HG03025 (cell line): ENCODE data around the gene COPS2.

Source experiments
- ATAC-seq: cut with Tn5 transposase; IDR thresholded peaks from one replicate; pipeline ENCODE4 v1.9.1; 2021; ENCODE audit warnings: mild to moderate bottlenecking, moderate library complexity; ENCODE audit not compliant: unreplicated experiment, low FRiP score

COPS2 gene

DNA sequence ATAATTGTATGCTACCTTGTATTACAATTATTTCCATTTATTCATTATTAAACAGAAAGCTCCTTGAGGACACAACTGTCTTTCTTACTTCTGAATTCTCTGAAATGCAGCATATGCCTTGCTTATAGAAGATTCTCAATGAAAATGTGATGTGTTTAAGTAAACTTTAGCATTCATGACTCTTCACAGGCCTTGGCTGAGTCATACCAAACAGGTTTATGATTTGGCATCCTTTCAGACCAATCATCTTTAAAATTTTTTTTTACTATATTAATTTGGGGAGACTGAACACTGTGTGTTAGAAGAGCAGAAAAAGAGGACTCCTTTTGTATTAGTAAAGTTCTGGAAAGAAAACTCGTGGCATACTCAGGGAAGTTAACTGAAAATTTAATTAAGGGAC lies 8.3 kb upstream of the COPS2 start:
- ATAC-seq, result no peak

DNA sequence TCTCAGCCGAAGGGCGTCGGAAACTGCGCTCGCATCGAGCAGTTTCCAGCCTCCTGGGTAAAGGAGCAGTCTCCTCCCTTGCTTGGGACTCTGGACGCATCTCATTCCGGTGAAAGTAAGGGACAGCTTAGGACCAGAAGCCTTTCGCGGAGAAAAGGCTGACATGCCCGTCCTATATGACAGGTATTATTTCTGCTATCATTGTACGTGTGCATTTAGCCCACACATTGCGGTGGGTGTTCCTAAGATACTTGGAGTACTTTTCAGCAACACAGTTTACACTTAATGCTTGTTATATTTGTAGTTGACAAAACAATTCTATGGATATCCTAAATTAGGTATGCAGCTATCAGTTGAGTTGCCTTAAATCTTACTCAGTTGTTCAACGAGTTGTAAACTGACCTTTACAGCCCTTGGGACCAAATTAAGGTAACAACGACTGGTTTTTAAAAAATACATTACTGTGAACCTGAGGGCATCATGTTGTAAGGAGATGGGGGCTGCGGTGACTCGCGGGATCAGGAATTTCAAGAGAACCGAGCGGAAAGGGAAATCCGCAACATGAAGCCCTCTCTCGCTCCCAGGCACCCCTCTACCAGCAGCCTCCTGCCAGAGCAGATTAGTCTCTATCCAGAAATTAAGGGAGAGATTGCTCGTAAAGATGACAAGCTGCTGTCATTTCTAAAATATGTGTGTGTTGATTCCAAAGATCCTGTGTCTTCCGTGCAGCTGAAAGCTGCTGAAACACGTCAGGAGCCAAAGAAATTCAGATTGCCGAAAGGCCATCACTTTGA lies 632 bp upstream of the COPS2 start:
- ATAC-seq, result no peak

DNA sequence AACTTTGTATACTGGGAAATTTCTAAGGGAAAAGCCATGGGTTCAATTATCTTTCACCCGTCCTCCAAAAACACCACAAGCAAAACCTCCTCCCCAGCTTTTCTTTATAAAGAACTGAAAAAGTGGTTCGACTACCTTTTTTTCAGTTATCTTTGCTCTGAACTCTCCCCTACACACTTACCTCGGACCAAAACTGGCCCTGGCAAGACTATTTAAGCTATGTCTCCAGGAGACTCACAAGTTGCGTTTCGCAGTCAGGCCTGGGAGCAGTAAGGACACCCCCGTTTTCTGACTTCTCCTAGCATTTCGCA lies 645 bp downstream of the COPS2 start:
- peak; percentile 31 for ATAC-seq

DNA sequence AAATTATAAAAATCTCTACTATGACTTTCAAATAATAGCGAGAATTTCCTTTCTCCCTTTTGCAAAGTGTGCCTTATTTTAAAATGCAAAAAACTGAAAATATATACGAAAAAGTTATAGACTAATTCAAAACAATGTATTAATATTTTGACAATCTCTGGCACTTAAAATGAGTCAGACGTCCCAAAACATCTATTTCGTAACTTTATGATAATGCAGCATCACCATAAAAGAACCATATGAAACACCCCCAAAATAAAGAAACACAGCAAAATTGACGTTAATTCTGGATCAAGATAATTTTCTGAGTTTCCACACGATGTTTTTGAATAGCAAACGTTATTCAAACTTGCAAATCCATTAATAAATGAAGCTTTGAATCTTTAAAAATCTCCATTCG lies 1.0 kb downstream of the COPS2 start:
- ATAC-seq, result no peak

DNA sequence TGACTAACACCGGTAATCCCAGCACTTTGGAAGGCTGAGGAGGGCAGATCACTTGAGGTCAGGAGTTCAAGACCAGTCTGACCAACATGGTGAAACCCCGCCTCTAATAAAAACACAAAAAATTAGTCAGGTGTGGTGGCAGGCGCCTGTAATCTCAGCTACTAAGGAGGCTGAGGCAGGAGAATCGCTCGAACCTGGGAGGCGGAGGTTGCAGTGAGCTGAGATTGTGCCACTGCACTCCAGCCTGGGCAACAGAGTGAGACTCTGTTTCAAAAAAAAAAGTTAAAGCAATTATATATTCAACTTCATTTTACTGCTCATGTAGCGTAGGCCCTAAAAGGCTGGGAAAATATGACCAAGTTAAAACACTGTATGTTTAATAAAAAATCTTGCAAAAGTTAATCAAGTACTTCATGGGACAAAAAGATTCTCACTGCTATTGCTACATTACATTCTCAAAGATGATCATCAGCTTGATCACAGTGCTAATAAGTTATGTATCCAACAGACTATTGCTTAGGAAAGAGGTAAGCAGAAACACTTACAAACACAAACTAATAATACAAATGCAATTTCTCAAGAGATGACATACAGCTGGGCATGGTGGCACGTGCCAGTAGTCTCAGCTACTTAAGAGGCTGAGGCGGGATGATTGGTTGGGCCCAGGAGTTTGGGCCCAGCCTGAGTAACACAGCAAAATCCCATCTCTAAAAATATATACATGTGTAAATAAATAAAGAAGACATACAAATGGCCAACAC lies 2.7 kb downstream of the COPS2 start:
- ATAC-seq, result no peak

DNA sequence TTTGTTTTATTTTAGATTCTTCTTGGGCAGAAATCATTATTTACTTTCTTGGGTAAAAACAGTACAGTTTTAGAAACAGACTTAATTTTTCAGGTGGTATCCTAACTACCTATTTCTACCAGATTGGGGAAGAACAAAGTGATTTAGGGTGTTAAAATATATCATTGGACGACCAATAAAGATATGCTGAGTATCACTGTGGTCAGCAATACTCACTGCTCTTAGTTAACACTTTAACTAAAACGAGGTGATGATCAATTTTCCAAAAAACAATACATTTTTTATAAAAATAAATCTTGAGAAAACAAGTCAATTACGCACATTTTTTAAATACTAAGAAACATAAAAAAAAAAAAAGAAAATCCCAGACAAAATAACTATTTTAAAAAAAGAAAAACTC lies 3.6 kb downstream of the COPS2 start:
- ATAC-seq, result no peak

DNA sequence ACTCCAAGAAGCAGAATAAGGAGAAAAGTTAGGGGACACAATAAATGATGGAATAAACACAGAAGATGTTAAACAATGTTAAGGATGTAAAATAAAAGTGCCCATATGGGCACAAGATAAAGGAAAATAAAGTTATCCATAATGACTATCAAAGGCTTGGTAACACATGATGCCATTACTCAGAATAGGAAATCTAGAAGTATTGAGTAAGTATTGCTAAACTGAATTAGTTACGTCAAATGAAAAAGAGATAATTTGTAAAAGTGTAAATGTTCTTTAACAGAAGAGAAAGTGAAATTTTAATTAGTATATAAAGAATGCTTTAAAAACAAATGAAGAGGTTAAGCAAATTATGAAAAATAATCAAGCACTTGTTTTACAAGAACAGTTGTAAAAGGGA lies 6.7 kb downstream of the COPS2 start:
- no peak for ATAC-seq

DNA sequence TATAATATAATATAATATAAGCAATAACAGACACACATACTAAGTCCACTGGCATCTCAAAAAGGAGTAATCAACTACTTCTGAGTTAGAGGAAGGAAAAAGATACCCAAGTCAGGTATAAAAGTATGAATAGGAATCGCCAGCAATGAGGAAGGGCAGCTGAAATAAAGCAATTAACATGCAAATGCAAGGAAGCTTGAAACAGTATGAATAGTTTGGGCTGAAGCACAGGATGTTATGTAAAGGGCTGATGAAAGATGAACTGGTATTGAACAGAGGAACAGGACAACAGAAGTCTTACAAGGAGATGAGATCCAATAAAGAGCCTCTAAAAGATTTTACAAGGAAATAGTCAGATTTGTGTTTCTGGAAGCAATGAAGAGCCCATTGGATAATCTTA lies 7.1 kb downstream of the COPS2 start:
- ATAC-seq, result no peak

DNA sequence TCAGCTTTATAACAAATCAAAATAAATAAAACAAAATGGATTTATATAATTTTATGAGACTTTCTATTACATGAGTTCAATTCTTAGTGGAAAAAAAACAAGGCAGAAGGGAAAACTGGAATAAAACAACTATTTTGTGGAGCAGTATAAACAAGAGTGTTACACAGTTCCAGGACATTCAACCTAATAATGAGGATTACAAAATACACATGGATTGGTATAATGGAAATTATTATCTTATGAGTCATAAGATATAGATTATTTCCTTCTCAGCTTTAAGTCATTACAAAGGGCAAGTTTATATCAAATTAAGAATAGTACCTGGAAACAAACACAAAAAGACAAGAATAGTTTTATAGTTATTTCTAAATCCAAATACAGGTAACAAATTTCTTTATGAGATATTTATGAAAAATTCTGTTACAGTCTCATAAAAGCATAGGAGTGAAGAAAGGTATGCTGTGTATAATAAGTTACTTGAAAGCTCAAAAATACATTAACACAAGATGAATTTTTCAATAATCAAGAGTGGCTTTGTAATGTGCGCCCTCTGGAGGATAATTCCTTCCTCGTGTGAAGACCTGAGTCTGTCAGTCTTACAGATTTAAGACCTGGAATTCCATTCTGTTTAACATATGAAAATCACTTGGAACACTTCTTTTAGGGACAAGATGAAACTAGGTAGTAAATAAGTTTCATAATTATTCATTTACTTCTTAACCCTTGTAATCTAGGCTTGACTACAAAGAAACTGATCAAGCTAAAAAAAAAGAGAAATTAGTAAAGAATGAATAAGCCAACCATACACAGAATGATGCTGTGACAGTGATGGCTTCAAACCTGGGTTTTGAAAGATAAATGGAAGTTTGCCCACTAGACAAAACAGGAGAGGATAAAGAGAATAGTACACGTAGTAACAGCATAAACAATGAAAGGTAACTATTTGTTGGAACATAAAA lies 9.5 kb downstream of the COPS2 start:
- ATAC-seq, result no peak

DNA sequence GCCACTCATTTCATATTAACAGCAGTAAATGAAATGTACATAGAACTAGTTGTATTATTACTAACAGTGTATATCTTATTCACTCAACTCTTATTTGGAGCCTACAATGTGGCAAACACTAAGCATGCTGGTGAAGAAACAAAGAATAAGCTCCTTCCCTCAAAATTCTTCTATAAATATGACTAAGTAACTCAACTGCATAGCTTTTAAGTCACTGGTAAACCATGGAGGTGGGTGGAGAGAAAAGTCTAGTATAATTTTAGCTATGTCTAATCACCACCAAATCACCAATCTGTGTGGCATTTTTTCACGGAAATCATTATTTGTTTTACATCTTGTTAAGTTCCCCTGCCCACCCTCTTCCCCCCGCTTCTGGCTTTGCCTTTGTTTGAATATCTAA lies 17.5 kb downstream of the COPS2 start:
- ATAC-seq, result no peak

DNA sequence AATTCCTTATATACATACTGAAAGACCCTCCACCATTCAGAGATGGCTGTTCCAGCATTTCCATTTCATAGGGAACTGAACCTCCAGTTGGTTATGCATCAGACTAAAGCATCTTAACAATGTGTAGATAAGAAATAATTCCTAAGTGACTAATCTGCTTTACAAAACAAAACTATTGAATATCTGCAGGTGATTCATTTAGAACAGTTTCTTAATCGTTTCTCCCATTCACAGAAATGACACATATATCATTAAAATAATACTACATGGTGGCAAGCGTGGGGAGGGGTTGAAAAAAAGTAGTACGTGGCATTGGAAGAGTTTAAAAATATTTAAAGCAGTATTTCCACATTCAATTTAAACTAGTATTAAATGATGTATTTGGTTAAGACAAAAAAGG lies 19.5 kb downstream of the COPS2 start:
- no peak for ATAC-seq

DNA sequence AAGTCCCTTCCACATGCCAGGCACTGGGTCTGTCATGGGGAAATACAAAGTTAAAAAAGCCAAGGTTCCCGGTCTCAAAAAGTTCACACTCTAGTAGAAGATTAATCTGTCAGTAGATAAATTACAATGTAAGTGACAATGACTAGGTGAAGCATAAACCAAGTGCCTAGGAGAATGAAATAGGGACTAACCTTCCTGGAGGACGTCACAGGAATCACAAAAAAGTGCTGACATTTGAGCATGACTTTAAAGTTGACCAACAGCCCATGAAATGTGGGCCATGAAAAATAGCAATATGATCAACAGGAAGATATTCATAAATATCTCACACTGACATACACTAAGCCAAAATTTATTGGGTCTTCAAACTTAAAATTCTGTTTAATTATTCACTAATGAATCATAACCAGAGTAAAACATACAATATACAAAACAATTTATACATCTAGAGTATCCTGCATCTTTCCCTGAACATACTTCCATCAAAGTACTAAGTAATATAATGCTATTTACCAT lies 20.0 kb downstream of the COPS2 start:
- no peak for ATAC-seq

DNA sequence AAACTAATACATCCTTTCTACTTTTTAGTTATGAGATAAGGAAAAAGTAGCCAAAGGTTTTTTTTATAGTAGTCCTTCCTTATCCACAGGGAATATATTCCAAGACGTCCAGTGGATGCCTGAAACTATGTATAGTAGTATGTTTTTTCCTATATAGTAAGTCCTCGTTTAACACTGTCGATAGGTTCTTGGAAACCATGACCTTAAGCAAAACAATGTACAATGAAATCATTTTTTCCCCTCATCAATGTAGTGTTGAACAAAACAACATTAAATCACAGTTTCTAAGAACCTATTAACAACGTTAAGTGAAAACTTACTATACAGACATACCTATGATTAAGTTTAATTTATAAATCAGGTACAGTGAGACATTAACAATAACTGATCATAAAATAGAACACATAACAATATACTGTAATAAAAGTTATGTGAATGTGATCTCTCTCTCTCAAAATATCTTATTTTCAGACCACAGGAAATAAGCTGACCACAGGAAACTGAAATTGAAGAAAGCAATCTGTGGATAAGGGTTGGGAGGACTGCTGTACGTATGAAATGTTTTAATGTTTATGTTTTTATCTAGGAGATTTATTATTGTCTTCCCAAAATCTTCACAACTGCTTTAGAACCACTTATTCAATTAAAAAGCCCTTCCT lies 20.6 kb downstream of the COPS2 start:
- ATAC-seq, result no peak

DNA sequence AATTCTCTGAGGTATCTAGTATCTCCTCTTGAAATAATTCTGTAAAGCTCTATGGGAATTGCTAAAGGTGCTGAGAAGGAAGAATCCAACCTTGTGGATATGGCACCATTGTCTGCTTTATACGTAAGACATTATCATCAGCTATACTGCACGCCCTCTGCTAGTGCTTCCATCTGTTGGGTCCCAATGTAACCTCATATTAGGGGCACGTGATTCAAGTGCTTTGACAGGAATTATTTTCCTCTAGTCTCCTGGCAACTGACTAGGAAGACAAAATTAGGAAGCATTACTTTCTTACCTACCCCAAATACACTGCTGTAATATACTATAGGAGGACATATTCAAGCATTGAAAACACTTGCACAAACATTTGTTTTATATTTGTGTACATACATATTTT lies 24.0 kb downstream of the COPS2 start:
- no peak for ATAC-seq

DNA sequence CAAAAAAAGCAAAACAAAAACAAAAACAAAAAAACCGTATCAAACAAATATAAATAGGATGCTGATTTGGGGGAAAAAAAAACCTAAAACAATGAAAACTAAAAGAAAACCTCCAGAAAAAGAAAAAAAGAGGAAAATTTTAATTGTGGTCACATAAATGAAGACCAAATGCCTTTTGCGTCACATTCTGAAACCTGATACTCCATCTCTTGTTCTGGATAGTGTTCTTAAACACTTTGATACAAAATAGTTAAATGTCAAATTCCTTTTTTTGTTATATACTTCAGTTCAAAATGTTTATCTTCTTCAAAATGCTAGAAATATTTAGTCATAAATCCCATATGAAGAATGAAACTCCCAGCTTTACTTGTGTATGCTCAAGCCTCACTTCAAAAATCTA lies 31.0 kb downstream of the COPS2 start:
- ATAC-seq, result no peak

DNA sequence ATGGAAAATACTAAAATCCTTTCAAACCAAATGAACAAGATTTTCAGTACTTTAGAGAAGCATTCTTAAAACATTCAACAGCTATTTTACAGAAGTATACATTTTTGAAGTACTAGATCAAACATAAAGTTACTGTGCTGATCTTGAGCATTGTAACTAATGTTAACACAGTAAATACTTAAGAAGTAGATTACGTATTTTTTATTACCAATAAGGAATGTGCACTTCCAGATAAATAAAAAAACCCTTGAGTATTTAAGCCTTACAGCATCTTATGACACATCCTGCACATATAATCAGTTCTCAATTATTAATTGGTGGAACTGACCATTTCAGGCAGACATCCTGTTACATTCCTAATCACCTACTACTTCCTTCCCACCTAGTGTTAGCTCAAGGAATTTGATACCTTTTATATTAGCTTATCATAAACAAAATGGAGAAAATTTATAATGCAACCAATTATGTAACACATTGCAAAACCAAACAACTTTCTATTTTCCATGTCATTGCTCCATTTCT lies 32.8 kb downstream of the COPS2 start:
- ATAC-seq, result no peak

DNA sequence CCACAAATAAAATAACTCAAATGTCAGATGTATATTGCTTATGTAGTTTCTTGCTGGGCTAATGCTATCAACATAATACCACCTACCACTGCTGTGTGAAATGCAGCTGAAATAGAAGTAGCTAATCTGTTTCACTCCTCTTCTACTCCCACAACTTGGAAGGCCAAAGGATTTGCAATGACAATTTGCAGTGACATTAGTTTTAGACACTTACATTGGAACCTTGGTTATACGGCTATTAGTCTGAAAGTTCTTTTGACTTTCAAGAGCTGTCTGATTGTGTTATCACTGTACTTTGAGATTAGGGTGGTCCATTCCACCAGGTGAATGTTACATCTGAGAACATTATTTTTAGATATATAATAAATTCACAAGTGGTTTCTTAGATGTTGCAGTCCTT lies 33.5 kb downstream of the COPS2 start:
- no peak for ATAC-seq

DNA sequence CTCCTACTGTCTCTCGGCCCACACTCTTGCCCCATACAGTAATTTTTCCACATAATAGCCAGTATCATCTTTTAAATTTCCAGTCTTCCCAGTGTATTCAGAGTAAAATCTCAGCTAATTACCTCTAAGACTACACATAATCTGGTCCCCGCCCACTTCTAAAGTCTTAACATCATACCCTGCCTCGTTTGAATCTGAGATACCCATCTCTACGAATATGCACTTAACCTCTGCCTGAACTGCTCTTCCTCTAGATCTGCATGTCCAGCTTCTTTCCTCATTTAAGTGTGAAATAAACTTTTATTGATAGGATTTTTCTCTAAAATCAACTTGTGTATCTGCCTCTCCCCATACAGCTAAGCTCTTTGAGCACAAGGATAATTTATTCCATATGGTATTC lies 34.6 kb downstream of the COPS2 start:
- ATAC-seq, result no peak

DNA sequence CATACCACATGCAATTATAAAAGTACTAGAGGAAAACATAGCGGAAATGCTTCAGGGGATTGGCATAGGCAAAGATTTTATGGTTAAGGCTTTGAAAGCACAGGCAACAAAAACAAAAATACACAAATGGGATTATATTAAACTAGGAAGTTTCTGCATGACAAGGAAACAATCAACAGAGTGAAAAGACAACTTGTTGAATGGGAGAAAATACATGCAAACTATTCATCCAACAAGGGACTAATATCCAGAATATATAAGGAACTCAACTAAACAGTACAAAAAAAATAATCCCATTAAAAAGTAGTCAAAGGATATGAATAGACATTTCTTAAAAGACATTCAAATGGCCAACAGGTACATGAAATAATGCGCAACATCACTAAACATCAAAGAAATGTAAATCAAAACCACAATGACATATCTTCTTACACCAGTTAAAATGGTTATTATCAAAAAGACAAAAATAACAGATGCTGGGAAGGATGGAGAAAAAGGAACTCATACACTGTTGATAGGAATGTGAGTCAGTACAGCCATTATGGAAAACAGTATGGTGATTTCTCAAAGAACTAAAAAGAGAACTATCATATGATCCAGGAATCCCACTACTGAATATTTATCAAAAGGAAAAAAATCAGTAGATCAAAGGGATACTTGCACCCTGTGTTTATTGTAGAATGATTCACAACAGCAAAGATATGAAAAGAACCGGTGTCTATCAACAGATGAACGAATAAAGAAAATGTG lies 39.1 kb downstream of the COPS2 start:
- ATAC-seq, result no peak

DNA sequence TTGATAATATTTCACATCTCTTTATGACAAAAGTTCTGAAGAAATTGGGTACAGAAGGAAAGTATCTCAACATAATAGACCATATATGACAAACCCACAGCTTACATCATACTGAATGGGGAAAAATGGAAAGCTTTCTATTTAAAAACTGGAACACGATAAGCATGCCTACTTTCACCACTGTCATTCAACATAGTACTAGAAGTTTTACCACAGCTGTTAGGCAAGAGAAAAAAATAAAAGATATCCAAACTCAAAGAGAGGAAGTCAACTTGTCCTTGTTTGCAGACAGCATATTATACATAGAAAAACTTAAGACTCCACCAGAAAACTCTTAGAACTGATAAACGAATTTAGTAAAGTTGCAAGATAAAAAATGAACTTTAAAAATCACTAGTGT lies 40.3 kb downstream of the COPS2 start:
- ATAC-seq, result no peak
